HepG2 (cell line): Measurements from ENCODE around the gene SIAH1. TPM values are rescaled to one million over a fixed set of nuclear protein-coding genes. Genes with fewer than 3 reads are reported as not detected.

Source experiments
- ATF1 ChIP-seq: IDR thresholded peaks from 2 replicates; pipeline ENCODE4 v1.6.1; 2016; ENCODE audit warnings: mild to moderate bottlenecking, control low read depth
- ATF5 ChIP-seq: sonication (generic); formaldehyde crosslinking; IDR thresholded peaks from 2 replicates; pipeline ENCODE4 v1.4.0; 2020; ENCODE audit warnings: mild to moderate bottlenecking, low read depth, missing genetic modification reagents
- ATF6 ChIP-seq: sonication (generic); formaldehyde crosslinking; conservative IDR thresholded peaks from 2 replicates; pipeline ENCODE4 v1.4.0; 2020; ENCODE audit warnings: missing genetic modification reagents
- HIVEP1 ChIP-seq: sonication (generic); formaldehyde crosslinking; IDR thresholded peaks from 2 replicates; pipeline ENCODE4 v1.4.0; 2020; ENCODE audit warnings: mild to moderate bottlenecking, missing genetic modification reagents
- PREB ChIP-seq: sonication (generic); formaldehyde crosslinking; IDR thresholded peaks from 2 replicates; pipeline ENCODE4 v1.4.0; 2020; ENCODE audit warnings: missing genetic modification reagents
- RBFOX2 ChIP-seq: fragments of 200-400 bp; formaldehyde crosslinking; IDR thresholded peaks from 2 replicates; pipeline ENCODE4 v1.6.1; 2017; ENCODE audit warnings: low read depth, mild to moderate bottlenecking, low read length
- YEATS4 ChIP-seq: sonication (generic); formaldehyde crosslinking; IDR thresholded peaks from 2 replicates; pipeline ENCODE4 v1.4.0; 2020; ENCODE audit warnings: missing genetic modification reagents, borderline replicate concordance
- ZNF10 ChIP-seq: sonication (generic); formaldehyde crosslinking; IDR thresholded peaks from 2 replicates; pipeline ENCODE4 v1.4.0; 2020; ENCODE audit warnings: mild to moderate bottlenecking, low read depth, missing genetic modification reagents, borderline replicate concordance
- ZNF407 ChIP-seq: sonication (generic); formaldehyde crosslinking; IDR thresholded peaks from one replicate; pipeline ENCODE4 v1.5.1; 2020; ENCODE audit warnings: mild to moderate bottlenecking, missing genetic modification reagents; ENCODE audit errors: not compliant biosample characterization
- ZNF747 ChIP-seq: sonication (generic); formaldehyde crosslinking; IDR thresholded peaks from 2 replicates; pipeline ENCODE4 v1.8.1; 2023; ENCODE audit warnings: missing genetic modification reagents, mild to moderate bottlenecking, borderline replicate concordance
- ZNF761 ChIP-seq: sonication (generic); formaldehyde crosslinking; conservative IDR thresholded peaks from 2 replicates; pipeline ENCODE4 v1.4.0; 2020; ENCODE audit warnings: mild to moderate bottlenecking, missing genetic modification reagents
- polyA plus RNA-seq, 8 experiments: library from polyadenylated mRNA; depleted of rRNA in 3 of 8; stranded (reverse) in 7 of 8; unstranded in 1 of 8; fragments of >200 nt; fragmentation: Illumina TruSeq in 4 of 8; extraction: Trizol in 4 of 8; gene quantifications; 2 replicates each; pipeline versions ENCODE4 v1.2.1 to v1.2.3, GENCODE V29; 2011 to 2016; ENCODE audit warnings: low read depth in 4 of 8, missing spikeins in 1 of 8, mixed read lengths in 1 of 8; ENCODE audit not compliant: insufficient read depth in 1 of 8
- total RNA-seq, 5 experiments: library from RNA; depleted of rRNA; stranded (reverse); fragments of >200 nt; fragmentation: Illumina TruSeq; extraction: Trizol; gene quantifications; 2 replicates each; pipeline ENCODE4 v1.2.3, GENCODE V29; 2016; ENCODE audit warnings: low read depth in 1 of 5

Gene SIAH1
- total and polyA plus RNA-seq, 2 of the 13 experiments (the other 11 are each of a cell fraction or from before 2014, with no cell fraction given): 16.0 to 28.6 TPM

GRCh38 chr16:48383009-48383876 is 2.0 kb downstream of the SIAH1 start (continued):
- TF ChIP-seq ZNF407 (CRISPR knock-in tag) (no peak), YEATS4 (0 out of 2 replicates have a peak, but pooled peaks have one; percentile 22), ZNF747 (CRISPR knock-in tag) (0 out of 2 replicates have a peak, but pooled peaks have one; percentile 7), ATF5 (CRISPR knock-in tag) (no peak), HIVEP1 (CRISPR knock-in tag) (no peak), ATF6 (CRISPR knock-in tag) (no peak), PREB (no peak), ZNF10 (CRISPR knock-in tag) (no peak), ZNF761 (CRISPR knock-in tag) (no peak), RBFOX2 (no peak), ATF1 (CRISPR knock-in tag) (no peak)
